Colonic mucosa (tissue), 4 donors: ENCODE data around the gene ACKR2. TPM values are rescaled to one million over a fixed set of nuclear protein-coding genes. Genes with fewer than 3 reads are reported as not detected.

Source experiments
- DNase-seq: peaks from one replicate; pipeline ENCODE4 v3.0.0-alpha.2; 2020
- H3K27ac ChIP-seq: fragments of 200-600 bp; one replicate; pipeline ENCODE4 v1.8.0; 2021
- H3K27me3 ChIP-seq: fragments of 200-600 bp; one replicate; pipeline ENCODE4 v1.8.0; 2021
- H3K36me3 ChIP-seq: fragments of 200-600 bp; one replicate; pipeline ENCODE4 v1.8.0; 2021
- H3K4me1 ChIP-seq: fragments of 200-600 bp; one replicate; pipeline ENCODE4 v1.8.0; 2021; ENCODE audit warnings: mild to moderate bottlenecking
- H3K4me3 ChIP-seq: fragments of 200-600 bp; one replicate; pipeline ENCODE4 v1.8.0; 2021
- H3K9ac ChIP-seq, 2 donors: one replicate each; pipeline ENCODE4 v1.7.0; 2013; ENCODE audit warnings: control low read depth in 2 of 2, low read depth in 2 of 2, low read length in 2 of 2
- H3K9me3 ChIP-seq: fragments of 200-600 bp; one replicate; pipeline ENCODE4 v1.8.0; 2021
- CTCF ChIP-seq: fragments of 200-600 bp; IDR thresholded peaks from one replicate; pipeline ENCODE4 v1.8.0; 2022; ENCODE audit warnings: antibody characterized with exemption, mild to moderate bottlenecking
- intact Hi-C: fragments of 100-400 bp; cut with DNase I; formaldehyde crosslinking; loops from one replicate; pipeline ENCODE4 v1.14.1; 2022
- total RNA-seq, 2 donors: library from RNA; stranded (reverse); fragmentation: NEBNext Ultra II Directional in 1 of 2; extraction: Animal tissue kit (Norgen Biotek cat#: 25700) in 1 of 2; gene quantifications; one replicate each; pipeline ENCODE4 v1.2.1, GENCODE V29; 2021
- donor health status: healthy.
- donor health status: DM: no; HTN: no; CAD: no.
- donor health status: DM: no; HTN: no; CAD: no.

The ACKR2 gene
- total RNA-seq, 2 donors from 2014 or later: 3.2 to 6.5 TPM

GRCh38 chr3:42853739-42854302, 44.6 kb downstream of the ACKR2 start:
- Histone ChIP-seq H3K4me3 (no peak overlapping the region), H3K27ac (no peak overlapping the region), H3K9ac (no peak overlapping the region), H3K27me3 (no peaks in the 10 kb centered on the region), H3K36me3 (no peaks in the 10 kb centered on the region), H3K9me3 (no peaks in the 10 kb centered on the region), H3K4me1 (no peaks in the 10 kb centered on the region)
- intact Hi-C loops: no loop called here
- no peak for TF ChIP-seq CTCF
- no peak for DNase-seq

GRCh38 chr3:42855219-42855546, 45.9 kb downstream of the ACKR2 start:
- no peak overlapping the region for H3K9ac ChIP-seq
- H3K9me3 ChIP-seq: no peaks in the 10 kb centered on the region
- no peaks in the 10 kb centered on the region for H3K4me1 ChIP-seq
- DNase-seq: no peak
- no peak for TF ChIP-seq CTCF
- no peak overlapping the region for H3K4me3 ChIP-seq
- intact Hi-C loops: no loop called here
- H3K27me3 ChIP-seq: no peaks in the 10 kb centered on the region
- H3K36me3 ChIP-seq: no peaks in the 10 kb centered on the region
- no peak overlapping the region for H3K27ac ChIP-seq

DNA sequence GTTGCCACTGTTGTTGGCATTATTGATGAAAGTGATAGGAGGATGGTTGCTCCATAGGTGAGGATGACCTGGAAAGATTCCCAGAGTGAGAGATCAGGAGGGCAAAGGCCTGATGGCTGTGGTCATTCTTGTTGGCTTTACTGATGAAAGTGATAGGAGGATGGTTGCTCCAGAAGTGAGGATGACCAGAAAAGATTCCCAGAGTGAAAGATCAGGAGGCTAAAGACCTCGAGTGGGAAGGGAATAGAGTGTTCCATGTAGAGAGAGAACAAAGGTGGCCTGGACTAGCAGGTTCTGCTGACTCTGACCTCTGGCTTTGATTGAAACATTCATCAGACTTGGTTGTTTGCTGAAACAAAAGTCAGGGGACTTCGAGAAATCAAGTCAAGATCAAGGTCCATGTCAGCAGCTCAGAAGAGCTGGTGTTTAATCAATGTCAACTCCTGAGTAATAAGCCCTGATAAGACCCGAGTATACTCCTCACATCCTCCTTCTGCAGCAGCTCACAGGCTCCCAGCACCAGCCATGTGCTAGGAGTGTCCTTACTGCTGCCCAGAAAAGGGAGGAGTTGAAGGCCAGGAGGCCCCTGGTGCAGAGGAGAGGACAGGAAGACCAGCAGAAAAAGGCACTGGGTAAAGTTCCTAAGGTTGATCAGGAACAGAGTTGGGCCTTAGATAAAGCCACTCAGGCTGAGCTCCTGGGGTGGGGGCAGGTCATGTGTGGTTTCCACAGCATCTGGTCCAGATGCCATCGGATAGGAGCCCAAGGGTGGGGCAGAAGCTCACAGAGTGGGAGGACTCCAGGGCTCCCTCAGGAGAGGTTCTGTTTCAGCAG, 46.5 kb downstream of the ACKR2 start:
- Histone ChIP-seq H3K9ac (no peak overlapping the region), H3K4me3 (no peak overlapping the region), H3K9me3 (no peaks in the 10 kb centered on the region), H3K36me3 (no peaks in the 10 kb centered on the region), H3K27ac (no peak overlapping the region), H3K27me3 (no peaks in the 10 kb centered on the region), H3K4me1 (no peaks in the 10 kb centered on the region)
- no peak for TF ChIP-seq CTCF
- intact Hi-C loops: no loop called here
- DNase-seq: no peak

DNA sequence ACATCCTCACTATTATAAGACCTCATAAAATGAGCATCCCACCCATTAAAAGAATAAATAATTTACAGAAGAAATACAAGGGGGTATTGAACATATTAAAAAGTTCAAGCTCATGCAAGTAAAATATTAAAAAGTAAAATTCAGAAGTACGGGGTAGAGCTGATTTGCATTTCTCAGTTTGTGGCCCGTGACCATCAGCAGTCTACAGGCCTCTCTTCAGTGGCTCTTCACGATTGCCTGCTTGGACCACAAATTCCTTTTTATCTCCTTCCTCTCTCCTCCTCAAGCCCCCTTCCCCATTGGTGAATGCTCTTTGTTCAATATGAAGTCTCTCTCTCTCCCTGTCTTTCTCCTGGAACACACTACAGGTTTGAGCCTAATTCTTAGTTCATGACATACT, 47.3 kb downstream of the ACKR2 start:
- intact Hi-C loops: no loop called here
- H3K9ac ChIP-seq: no peak overlapping the region

GRCh38 chr3:42864321-42864950, 55.2 kb downstream of the ACKR2 start:
- no peaks in the 10 kb centered on the region for H3K27me3 ChIP-seq
- no peaks in the 10 kb centered on the region for H3K4me1 ChIP-seq
- TF ChIP-seq CTCF: no peak
- DNase-seq: no peak
- no peaks in the 10 kb centered on the region for H3K36me3 ChIP-seq
- no peak overlapping the region for H3K9ac ChIP-seq
- intact Hi-C loops: no loop called here
- H3K4me3 ChIP-seq: no peak overlapping the region
- no peak overlapping the region for H3K27ac ChIP-seq
- no peaks in the 10 kb centered on the region for H3K9me3 ChIP-seq

More for the DNA sequence above, 47.3 kb downstream of the ACKR2 start:
- Histone ChIP-seq H3K27ac (no peak overlapping the region), H3K9me3 (no peaks in the 10 kb centered on the region), H3K36me3 (no peaks in the 10 kb centered on the region), H3K4me3 (no peak overlapping the region), H3K27me3 (no peaks in the 10 kb centered on the region), H3K4me1 (no peaks in the 10 kb centered on the region)
- TF ChIP-seq CTCF: no peak
- no peak for DNase-seq
